ENCODE data around the gene CKS1B.
"Not testable (repeated sequence)": the region's sequence is repeated elsewhere in the genome, so short reads cannot be mapped to it uniquely, and the experiment has no call there.

CKS1B gene

GRCh38 chr1:154982897-154983648 is 8.6 kb downstream of the CKS1B start, which contains the start of gene FLAD1:
Gene FLAD1, plus strand, starts transcription at chr1:154983344. Its CDS starts 351 bp downstream, at chr1:154983695.
- TF ChIP-seq POLR2AphosphoS5 (IDR thresholded peaks at IDR 0.05; ENCODE audit: borderline replicate concordance, low read depth, low read length), result peak; percentile 68; the same call in 1 of the 2 replicates
- no peak for TF ChIP-seq FOXP2 (optimal IDR thresholded peaks at IDR 0.05; ENCODE audit: control extremely low read depth, extremely low read length, insufficient read depth)
- TF ChIP-seq EZH2 (IDR thresholded peaks at IDR 0.05), result no peak
- DNase-seq (ENCODE audit: low read depth, low spot score), result peak; percentile 100
- H3K27ac ChIP-seq, result peak within 1 kb of the TSS; percentile 90
- H3K4me3 ChIP-seq, result peak within 1 kb of the TSS; percentile 84
- peaks cover 45% of the 10 kb centered on the region for H3K36me3 ChIP-seq (ENCODE audit: insufficient read depth, low read length)
- peak within 1 kb of the TSS; percentile 93 for H3K9ac ChIP-seq (ENCODE audit: insufficient read length)
- H3K9me3 ChIP-seq (ENCODE audit: low read depth, low read length), result no peaks in the 10 kb centered on the region

GRCh38 chr1:154983776-154984466 is 9.4 kb downstream of the CKS1B start:
- TF ChIP-seq POLR2AphosphoS5 (IDR thresholded peaks at IDR 0.05; ENCODE audit: borderline replicate concordance, low read depth, low read length), result no peak
- no peak for TF ChIP-seq FOXP2 (optimal IDR thresholded peaks at IDR 0.05; ENCODE audit: control extremely low read depth, extremely low read length, insufficient read depth)
- TF ChIP-seq EZH2 (IDR thresholded peaks at IDR 0.05), result no peak
- Histone ChIP-seq H3K36me3 (ENCODE audit: insufficient read depth, low read length) (peaks cover 47% of the 10 kb centered on the region), H3K9me3 (ENCODE audit: low read depth, low read length) (no peaks in the 10 kb centered on the region), H3K4me3 (peak overlapping the region; percentile 84), H3K27ac (peak overlapping the region; percentile 58), H3K9ac (ENCODE audit: insufficient read length) (peak overlapping the region; percentile 93)
- DNase-seq (ENCODE audit: low read depth, low spot score), result no peak

DNA sequence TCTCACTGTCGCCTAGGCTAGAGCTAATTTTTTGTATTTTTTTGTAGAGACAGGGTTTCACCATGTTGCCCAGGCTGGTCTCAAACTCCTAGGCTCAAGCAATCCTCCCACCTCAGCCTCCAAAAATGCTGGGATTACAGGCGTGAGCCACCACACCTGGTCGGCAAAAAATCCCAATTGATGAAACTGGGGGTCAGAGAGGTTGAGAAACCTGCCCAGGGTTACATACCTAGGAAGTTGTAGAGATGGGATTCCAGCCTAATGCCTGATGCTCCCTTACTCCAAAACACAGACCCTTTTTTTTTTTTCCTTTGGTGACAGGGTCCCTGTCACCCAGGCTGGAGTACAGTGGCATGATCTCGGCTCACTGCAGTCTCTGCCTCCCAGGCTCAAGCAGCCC is 12.3 kb downstream of the CKS1B start:
- not testable (repeated sequence) for DNase-seq (ENCODE audit: low read depth, low spot score); H3K27ac ChIP-seq; H3K4me3 ChIP-seq; H3K9ac ChIP-seq (ENCODE audit: insufficient read length); H3K9me3 ChIP-seq (ENCODE audit: low read depth, low read length)
- peaks cover 41% of the 10 kb centered on the region for H3K36me3 ChIP-seq (ENCODE audit: insufficient read depth, low read length)

GRCh38 chr1:154987326-154987725 is 12.8 kb downstream of the CKS1B start:
- Histone ChIP-seq H3K27ac (no peak overlapping the region), H3K9me3 (ENCODE audit: low read depth, low read length) (no peaks in the 10 kb centered on the region), H3K4me3 (no peak overlapping the region), H3K9ac (ENCODE audit: insufficient read length) (no peak overlapping the region), H3K36me3 (ENCODE audit: insufficient read depth, low read length) (peaks cover 41% of the 10 kb centered on the region)
- TF ChIP-seq EZH2 (IDR thresholded peaks at IDR 0.05) (no peak), FOXP2 (optimal IDR thresholded peaks at IDR 0.05; ENCODE audit: control extremely low read depth, extremely low read length, insufficient read depth) (no peak), POLR2AphosphoS5 (IDR thresholded peaks at IDR 0.05; ENCODE audit: borderline replicate concordance, low read depth, low read length) (no peak)
- no peak for DNase-seq (ENCODE audit: low read depth, low spot score)

- no peak overlapping the region for H3K9ac ChIP-seq (ENCODE audit: insufficient read length)
- no peak overlapping the region for H3K4me3 ChIP-seq
- no peak overlapping the region for H3K27ac ChIP-seq
- H3K9me3 ChIP-seq (ENCODE audit: low read depth, low read length), result no peaks in the 10 kb centered on the region
- DNase-seq (ENCODE audit: low read depth, low spot score), result no peak
- peaks cover 41% of the 10 kb centered on the region for H3K36me3 ChIP-seq (ENCODE audit: insufficient read depth, low read length)
- TF ChIP-seq POLR2AphosphoS5 (IDR thresholded peaks at IDR 0.05; ENCODE audit: borderline replicate concordance, low read depth, low read length), result no peak
- TF ChIP-seq EZH2 (IDR thresholded peaks at IDR 0.05), result no peak
- no peak for TF ChIP-seq FOXP2 (optimal IDR thresholded peaks at IDR 0.05; ENCODE audit: control extremely low read depth, extremely low read length, insufficient read depth)
Observed at GRCh38 chr1:154988058-154988954, 13.8 kb downstream of the CKS1B start.

- DNase-seq (ENCODE audit: low read depth, low spot score), result no peak
- Histone ChIP-seq H3K27ac (no peak overlapping the region), H3K36me3 (ENCODE audit: insufficient read depth, low read length) (peaks cover 41% of the 10 kb centered on the region), H3K4me3 (no peak overlapping the region), H3K9ac (ENCODE audit: insufficient read length) (no peak overlapping the region), H3K9me3 (ENCODE audit: low read depth, low read length) (no peaks in the 10 kb centered on the region)
- TF ChIP-seq POLR2AphosphoS5 (IDR thresholded peaks at IDR 0.05; ENCODE audit: borderline replicate concordance, low read depth, low read length) (no peak), EZH2 (IDR thresholded peaks at IDR 0.05) (no peak), FOXP2 (optimal IDR thresholded peaks at IDR 0.05; ENCODE audit: control extremely low read depth, extremely low read length, insufficient read depth) (no peak)
Observed at GRCh38 chr1:154989195-154989860, 14.8 kb downstream of the CKS1B start.

GRCh38 chr1:154990276-154990675 is 15.8 kb downstream of the CKS1B start:
- Histone ChIP-seq H3K36me3 (ENCODE audit: insufficient read depth, low read length) (peaks cover 41% of the 10 kb centered on the region), H3K27ac (no peak overlapping the region)

More at GRCh38 chr1:154990276-154990675, 15.8 kb downstream of the CKS1B start:
- TF ChIP-seq POLR2AphosphoS5 (IDR thresholded peaks at IDR 0.05; ENCODE audit: borderline replicate concordance, low read depth, low read length) (no peak), FOXP2 (optimal IDR thresholded peaks at IDR 0.05; ENCODE audit: control extremely low read depth, extremely low read length, insufficient read depth) (no peak), EZH2 (IDR thresholded peaks at IDR 0.05) (no peak)
- Histone ChIP-seq H3K4me3 (no peak overlapping the region), H3K9ac (ENCODE audit: insufficient read length) (no peak overlapping the region), H3K9me3 (ENCODE audit: low read depth, low read length) (no peaks in the 10 kb centered on the region)
- DNase-seq (ENCODE audit: low read depth, low spot score), result no peak
